HepG2 (cell line): Measurements from ENCODE around the gene C6orf136. TPM values are rescaled to one million over a fixed set of nuclear protein-coding genes. Genes with fewer than 3 reads are reported as not detected.
A peak's percentile ranks its signal among the peaks of the same experiment; 100 is the strongest.

Source experiments
- ATAC-seq: fragments of 200-7000 bp; cut with Tn5 transposase; 3 replicates; pipeline ENCODE4 v1.9.1; 2020; ENCODE audit warnings: mild to moderate bottlenecking, moderate library complexity
- BruUV-seq: library from RNA; stranded (reverse); fragments of 400-500 nt; replicated peaks from 2 replicates; lab custom pipeline; 2021; lab: Mats Ljungman, UMichigan
- CTCF ChIA-PET: fragments of 300-600 bp; formaldehyde crosslinking; extraction: SDS; loops from one replicate; lab custom pipeline; 2021; ENCODE audit warnings: low total read pairs, inconsistent platforms, low intra/inter-chr PET ratio; lab: Yijun Ruan, JAX
- POLR2A ChIA-PET: fragments of 350-600 bp; sonication (Branson Sonifier 250); formaldehyde crosslinking; loops from one replicate; lab custom pipeline; 2020; ENCODE audit warnings: antibody characterized with exemption, inconsistent platforms; lab: Yijun Ruan, JAX
- DNase-seq: peaks from one replicate; pipeline ENCODE4 v3.0.0-alpha.2; 2015; ENCODE audit warnings: low spot score
- FAIRE-seq: peaks from 3 replicates; lab custom pipeline; 2011; peaks lifted over from hg19 to GRCh38; lab: Jason Lieb, UNC
- H2AFZ ChIP-seq: one replicate; pipeline ENCODE4 v1.6.1; 2011; ENCODE audit warnings: low read length, inconsistent platforms
- H3K27ac ChIP-seq: fragments of 300-600 bp; 3 replicates; pipeline ENCODE4 v1.8.0; 2011; ENCODE audit warnings: mixed run types, mild to moderate bottlenecking, mixed read lengths, low read length, inconsistent platforms; ENCODE audit not compliant: insufficient read depth; ENCODE audit errors: extremely low read length
- H3K27me3 ChIP-seq, 2 experiments: fragments of 200-600 bp in 1 of 2; 2 replicates in 1 of 2; 3 replicates in 1 of 2; pipeline versions ENCODE4 v1.6.0 to v1.8.0; 2011; ENCODE audit warnings: low read length in 2 of 2, mild to moderate bottlenecking in 2 of 2, moderate library complexity in 2 of 2, inconsistent platforms in 1 of 2; ENCODE audit not compliant: insufficient read depth in 2 of 2, control insufficient read depth in 1 of 2
- H3K36me3 ChIP-seq, 2 experiments: fragments of 200-600 bp in 1 of 2; replicated peaks in 1 of 2; 2 replicates in 1 of 2; 3 replicates in 1 of 2; pipeline versions ENCODE4 v1.5.1 to v1.8.0; 2011; ENCODE audit warnings: low read length in 2 of 2, inconsistent platforms in 1 of 2; ENCODE audit not compliant: insufficient read depth in 2 of 2, control insufficient read depth in 1 of 2
- H3K4me1 ChIP-seq: 2 replicates; pipeline ENCODE4 v1.5.1; 2012; ENCODE audit warnings: low read length, inconsistent platforms; ENCODE audit not compliant: insufficient read depth
- H3K4me2 ChIP-seq: 2 replicates; pipeline ENCODE4 v1.6.0; 2011; ENCODE audit warnings: low read depth, low read length, inconsistent platforms
- H3K4me3 ChIP-seq, 3 experiments: fragments of 200-600 bp in 1 of 3; sonication (generic), shearing (Covaris generic) in 1 of 3; replicated peaks in 1 of 3; 2 replicates each; pipeline ENCODE4 v1.5.1; 2011 to 2016; ENCODE audit warnings: low read length in 3 of 3, inconsistent platforms in 2 of 3, low read depth in 2 of 3, mild to moderate bottlenecking in 2 of 3, control low read depth in 1 of 3, mixed read lengths in 1 of 3; ENCODE audit not compliant: insufficient read depth in 1 of 3
- H3K79me2 ChIP-seq: one replicate; pipeline ENCODE4 v1.6.1; 2011; ENCODE audit warnings: low read length, inconsistent platforms; ENCODE audit not compliant: insufficient read depth
- H3K9ac ChIP-seq: 2 replicates; pipeline ENCODE4 v1.6.0; 2011; ENCODE audit warnings: mild to moderate bottlenecking, low read depth, low read length, inconsistent platforms; ENCODE audit not compliant: insufficient read depth
- H3K9me3 ChIP-seq: 2 replicates; pipeline ENCODE4 v1.5.1; 2012; ENCODE audit warnings: mild to moderate bottlenecking, low read length
- H4K20me1 ChIP-seq: 2 replicates; pipeline ENCODE4 v1.6.0; 2011; ENCODE audit warnings: inconsistent platforms, mild to moderate bottlenecking, low read length, moderate library complexity; ENCODE audit not compliant: insufficient read depth
- DNMT3B ChIP-seq: conservative IDR thresholded peaks from 2 replicates; pipeline ENCODE4 v1.6.1; 2016; ENCODE audit warnings: missing biosample characterization, control low read depth
- MLLT10 ChIP-seq: sonication (generic); formaldehyde crosslinking; IDR thresholded peaks from 2 replicates; pipeline ENCODE4 v1.4.0; 2020; ENCODE audit warnings: missing genetic modification reagents
- NFYC ChIP-seq: IDR thresholded peaks from 2 replicates; pipeline ENCODE4 v1.6.1; 2016; ENCODE audit warnings: missing genetic modification reagents, missing compliant biosample characterization
- SOX13 ChIP-seq, 3 experiments: fragments of 450-650 bp in 1 of 3; sonication (generic) in 1 of 3; formaldehyde crosslinking in 1 of 3; IDR thresholded peaks in 2 of 3; conservative IDR thresholded peaks in 1 of 3; 2 replicates each; pipeline versions ENCODE4 v1.5.0 to v1.6.1; 2016 to 2020; ENCODE audit warnings: antibody characterized with exemption in 1 of 3, mild to moderate bottlenecking in 1 of 3, missing compliant biosample characterization in 1 of 3, missing genetic modification reagents in 1 of 3, moderate library complexity in 1 of 3
- WIZ ChIP-seq: sonication (generic); formaldehyde crosslinking; IDR thresholded peaks from 2 replicates; pipeline ENCODE4 v1.5.1; 2020; ENCODE audit warnings: mild to moderate bottlenecking, missing genetic modification reagents
- ZFP36 ChIP-seq: fragments of 150-350 bp; IDR thresholded peaks from 2 replicates; pipeline ENCODE4 v1.6.1; 2018; ENCODE audit warnings: borderline replicate concordance, low read length, low read depth; ENCODE audit not compliant: partially characterized antibody
- ZNF12 ChIP-seq: sonication (generic); formaldehyde crosslinking; IDR thresholded peaks from 2 replicates; pipeline ENCODE4 v1.5.0; 2020; ENCODE audit warnings: missing genetic modification reagents
- ZNF569 ChIP-seq: sonication (generic); formaldehyde crosslinking; IDR thresholded peaks from 2 replicates; pipeline ENCODE4 v1.5.0; 2020; ENCODE audit warnings: mild to moderate bottlenecking, missing genetic modification reagents, moderate library complexity, borderline replicate concordance
- ZNF83 ChIP-seq: sonication (generic); formaldehyde crosslinking; IDR thresholded peaks from 2 replicates; pipeline ENCODE4 v1.4.0; 2020; ENCODE audit warnings: missing genetic modification reagents, mild to moderate bottlenecking, borderline replicate concordance
- WGBS: methylation state at CpG from one replicate; pipeline ENCODE4 v1.1.6; 2017; ENCODE audit warnings: low lambda C conversion rate; 5-methylcytosine and 5-hydroxymethylcytosine counted together
- in situ Hi-C: cut with HindIII; loops from 2 replicates; pipeline ENCODE4 v1.10.0; 2017; ENCODE audit warnings: low pct_unique_long_range_greater_than_20kb; ENCODE audit not compliant: extremely low pct_ligation_motif_present
- intact Hi-C: fragments of 100-400 bp; cut with micrococcal nuclease; formaldehyde crosslinking; loops from one replicate; pipeline ENCODE4 v1.10.0; 2022; ENCODE audit not compliant: unreplicated experiment
- polyA plus RNA-seq, 8 experiments: library from polyadenylated mRNA; depleted of rRNA in 3 of 8; stranded (reverse) in 7 of 8; unstranded in 1 of 8; fragments of >200 nt; fragmentation: Illumina TruSeq in 4 of 8; extraction: Trizol in 4 of 8; gene quantifications; 2 replicates each; pipeline versions ENCODE4 v1.2.1 to v1.2.3, GENCODE V29; 2011 to 2016; ENCODE audit warnings: low read depth in 4 of 8, missing spikeins in 1 of 8, mixed read lengths in 1 of 8; ENCODE audit not compliant: insufficient read depth in 1 of 8
- total RNA-seq, 5 experiments: library from RNA; depleted of rRNA; stranded (reverse); fragments of >200 nt; fragmentation: Illumina TruSeq; extraction: Trizol; gene quantifications; 2 replicates each; pipeline ENCODE4 v1.2.3, GENCODE V29; 2016; ENCODE audit warnings: low read depth in 1 of 5
- TF ChIP-seq, protein P1 (sequence below): sonication (generic); formaldehyde crosslinking; IDR thresholded peaks from 2 replicates; pipeline ENCODE4 v1.4.0; 2020; ENCODE audit warnings: missing genetic modification reagents
- TF ChIP-seq, protein P2 (sequence below): IDR thresholded peaks from 2 replicates; pipeline ENCODE4 v1.6.1; 2016; ENCODE audit warnings: low read depth

Gene C6orf136
- total and polyA plus RNA-seq, 2 of the 13 experiments (the other 11 are each of a cell fraction or from before 2014, with no cell fraction given) = 12.0 to 26.2 TPM

DNA sequence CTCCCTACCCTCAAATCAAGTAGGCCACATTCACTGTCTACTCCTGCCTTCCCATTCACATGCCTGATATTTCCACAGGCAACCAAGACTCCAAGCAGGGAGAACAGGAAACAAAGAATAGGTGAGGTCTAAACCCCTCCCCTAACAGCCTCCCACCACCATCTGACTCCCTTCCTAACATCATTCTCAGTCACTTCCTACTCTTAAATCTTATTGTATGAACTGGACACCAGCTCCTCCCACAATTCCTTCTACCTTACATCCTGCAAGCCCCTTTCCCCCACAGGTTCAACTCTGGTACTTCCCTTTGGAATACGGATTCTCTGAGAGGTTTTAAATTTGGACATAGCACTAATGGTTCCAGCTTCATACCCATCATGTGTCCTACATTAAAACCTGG lies 944 bp upstream of the C6orf136 start:
- Histone ChIP-seq H3K9ac (no peak overlapping the region), H2AFZ (no peak overlapping the region), H3K27me3 (no peaks in the 10 kb centered on the region; a peak in 1 of 5 replicates), H3K4me2 (peak overlapping the region; percentile 77; the same call in 1 of the 2 replicates), H3K36me3 (peaks cover 11 to 43% of the 10 kb centered on the region in 2 experiments; a peak in 3 of 5 replicates), H3K4me3 (peak overlapping the region in 1 of 3 experiments; percentile 94; a peak in 1 of 6 replicates), H3K4me1 (peaks cover 44% of the 10 kb centered on the region), H3K79me2 (peaks cover 21% of the 10 kb centered on the region), H4K20me1 (no peaks in the 10 kb centered on the region), H3K9me3 (no peaks in the 10 kb centered on the region), H3K27ac (no peak overlapping the region)
- 94% methylated on average over 1 of the region's 1 CpG for WGBS
- in situ Hi-C loops = no loop called here
- intact Hi-C loops = loop anchor here (2.0 kb wide), 1 partner anchor 27 kb away; the partner anchor contains the start of gene DHX16
- ATAC-seq = no peak
- TF ChIP-seq MLLT10 (CRISPR knock-in tag) = no peak
- 0 out of 2 replicates have a peak, but pooled peaks have one; percentile 19 for TF ChIP-seq NFYC
- POLR2A ChIA-PET = interaction anchor here (1.4 to 2.5 kb wide), 6 partner anchors 10 to 31 kb away, joined by 3 to 16 read pairs (median 12); partner anchors contain the start of genes ATAT1, DHX16, MRPS18B and PPP1R10
- no peak for DNase-seq
- peak; percentile 34 for FAIRE-seq
- no TSS peak for BruUV-seq
- CTCF ChIA-PET = no interaction called here

DNA sequence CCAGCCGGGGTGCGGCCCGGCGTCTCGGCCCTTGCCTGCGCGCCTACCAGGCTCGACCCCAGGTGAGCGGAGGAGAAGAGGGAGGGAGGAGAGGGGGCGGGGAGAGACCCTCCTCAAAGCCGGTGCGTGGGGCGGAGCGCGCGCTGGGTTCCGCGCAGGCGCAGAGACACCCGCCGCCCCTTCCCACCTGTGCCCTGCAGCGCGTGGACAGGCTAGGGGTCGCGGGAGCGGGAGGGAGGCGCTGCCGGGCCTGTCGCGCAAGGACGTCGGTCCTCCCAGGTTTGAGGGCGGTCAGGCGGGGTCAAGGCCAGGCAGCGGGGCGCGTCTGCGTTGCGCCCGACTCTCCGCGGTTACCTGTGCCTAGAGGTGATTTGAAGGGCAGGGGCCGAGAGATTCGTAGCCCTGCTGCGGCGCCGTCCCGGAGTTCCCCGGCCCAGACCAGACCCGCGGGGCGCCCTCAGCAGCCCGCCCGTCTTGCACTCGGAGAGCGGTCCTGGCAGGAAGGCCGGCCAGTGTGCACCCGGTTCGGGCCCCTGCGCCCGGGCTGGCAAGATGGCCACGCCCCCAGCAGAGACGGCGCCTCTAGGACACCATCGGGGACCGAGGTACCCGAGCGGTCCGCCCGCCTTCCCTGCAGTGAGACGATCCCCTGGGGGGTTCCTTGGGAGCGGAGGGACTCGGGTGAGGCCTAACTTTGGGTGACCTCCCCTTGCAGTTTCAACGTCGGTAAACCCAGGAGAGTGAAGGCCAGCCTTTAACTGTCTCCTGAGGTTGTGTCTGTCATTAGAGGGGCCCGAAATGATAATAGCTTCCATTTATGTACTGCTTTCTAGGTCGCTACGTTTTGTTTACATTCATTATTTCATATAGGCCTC lies 546 bp downstream of the C6orf136 start:
- ChIA-PET POLR2A (interaction anchor here (0.6 to 2.6 kb wide), 12 partner anchors 8 to 260 kb away, joined by 3 to 27 read pairs (median 6); partner anchors contain the start of genes DHX16, IER3, MRPS18B and PPP1R10), CTCF (no interaction called here)
- intact Hi-C loops = loop anchor here (1.0 to 2.0 kb wide), 2 partner anchors 25 to 48 kb away; partner anchors contain the start of gene DHX16
- peaks cover 36% of the 10 kb centered on the region for H3K4me1 ChIP-seq
- peak overlapping the region; percentile 79 for H3K4me2 ChIP-seq
- H3K36me3 ChIP-seq = peaks cover 10 to 47% of the 10 kb centered on the region in 2 experiments
- H3K27ac ChIP-seq = peak overlapping the region; percentile 88
- WGBS = 1% methylated on average over 33 of the region's 78 CpGs
- peak overlapping the region; percentile 88 for H3K9ac ChIP-seq
- H3K4me3 ChIP-seq = peak overlapping the region; percentile 67 to 98 (median 94)
- H3K9me3 ChIP-seq = no peaks in the 10 kb centered on the region
- TSS peak; percentile 73 for BruUV-seq
- DNase-seq (peak; percentile 76), FAIRE-seq (peak; percentile 65), ATAC-seq (peak; percentile 86)
- in situ Hi-C loops = no loop called here
- H2AFZ ChIP-seq = no peak overlapping the region
- no peaks in the 10 kb centered on the region for H4K20me1 ChIP-seq
- H3K79me2 ChIP-seq = peaks cover 21% of the 10 kb centered on the region
- H3K27me3 ChIP-seq = no peaks in the 10 kb centered on the region; a peak in 1 of 5 replicates
- TF ChIP-seq DNMT3B (CRISPR knock-in tag) (no peak), ZNF83 (CRISPR knock-in tag) (peak; percentile 84; the same call in 1 of the 2 replicates), ZNF12 (CRISPR knock-in tag) (no peak), WIZ (CRISPR knock-in tag) (peak; percentile 93), SOX13 (IDR thresholded peaks at IDR 0.05) (no peak; the same call in 1 of the 2 replicates), SOX13 (CRISPR knock-in tag; conservative IDR thresholded peaks at IDR 0.05 in 1 of 2, IDR thresholded peaks at IDR 0.05 in 1 of 2) (peak in 1 of 2 experiments; percentile 64; a peak in 1 of 4 replicates), ZNF569 (no peak), ZFP36 (no peak)
- TF ChIP-seq, protein P1, sequence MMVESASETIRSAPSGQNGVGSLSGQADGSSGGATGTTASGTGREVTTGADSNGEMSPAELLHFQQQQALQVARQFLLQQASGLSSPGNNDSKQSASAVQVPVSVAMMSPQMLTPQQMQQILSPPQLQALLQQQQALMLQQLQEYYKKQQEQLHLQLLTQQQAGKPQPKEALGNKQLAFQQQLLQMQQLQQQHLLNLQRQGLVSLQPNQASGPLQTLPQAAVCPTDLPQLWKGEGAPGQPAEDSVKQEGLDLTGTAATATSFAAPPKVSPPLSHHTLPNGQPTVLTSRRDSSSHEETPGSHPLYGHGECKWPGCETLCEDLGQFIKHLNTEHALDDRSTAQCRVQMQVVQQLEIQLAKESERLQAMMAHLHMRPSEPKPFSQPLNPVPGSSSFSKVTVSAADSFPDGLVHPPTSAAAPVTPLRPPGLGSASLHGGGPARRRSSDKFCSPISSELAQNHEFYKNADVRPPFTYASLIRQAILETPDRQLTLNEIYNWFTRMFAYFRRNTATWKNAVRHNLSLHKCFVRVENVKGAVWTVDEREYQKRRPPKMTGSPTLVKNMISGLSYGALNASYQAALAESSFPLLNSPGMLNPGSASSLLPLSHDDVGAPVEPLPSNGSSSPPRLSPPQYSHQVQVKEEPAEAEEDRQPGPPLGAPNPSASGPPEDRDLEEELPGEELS (CRISPR knock-in tag) = peak; percentile 71; the same call in 1 of the 2 replicates
- TF ChIP-seq, protein P2, sequence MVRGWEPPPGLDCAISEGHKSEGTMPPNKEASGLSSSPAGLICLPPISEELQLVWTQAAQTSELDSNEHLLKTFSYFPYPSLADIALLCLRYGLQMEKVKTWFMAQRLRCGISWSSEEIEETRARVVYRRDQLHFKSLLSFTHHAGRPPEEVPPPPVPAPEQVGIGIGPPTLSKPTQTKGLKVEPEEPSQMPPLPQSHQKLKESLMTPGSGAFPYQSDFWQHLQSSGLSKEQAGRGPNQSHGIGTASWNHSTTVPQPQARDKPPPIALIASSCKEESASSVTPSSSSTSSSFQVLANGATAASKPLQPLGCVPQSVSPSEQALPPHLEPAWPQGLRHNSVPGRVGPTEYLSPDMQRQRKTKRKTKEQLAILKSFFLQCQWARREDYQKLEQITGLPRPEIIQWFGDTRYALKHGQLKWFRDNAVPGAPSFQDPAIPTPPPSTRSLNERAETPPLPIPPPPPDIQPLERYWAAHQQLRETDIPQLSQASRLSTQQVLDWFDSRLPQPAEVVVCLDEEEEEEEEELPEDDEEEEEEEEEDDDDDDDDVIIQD (CRISPR knock-in tag) = 0 out of 2 replicates have a peak, but pooled peaks have one; percentile 9
